Endothelial cell of umbilical vein (primary cell): Measurements from ENCODE around the gene ARFGEF3. TPM values are rescaled to one million over a fixed set of nuclear protein-coding genes. Genes with fewer than 3 reads are reported as not detected.

Experiments used
- BruUV-seq: library from RNA; stranded (reverse); fragments of 400-500 nt; replicated peaks from 2 replicates; lab custom pipeline; 2021; lab: Mats Ljungman, UMichigan
- CTCF ChIA-PET: fragments of 300-600, 350-600 bp; sonication (Branson Sonifier 250); formaldehyde crosslinking; loops from one replicate; lab custom pipeline; 2021; ENCODE audit warnings: antibody characterized with exemption, inconsistent platforms; lab: Charles Lee
- POLR2A ChIA-PET: fragments of 300-600, 350-600 bp; sonication (Branson Sonifier 250); formaldehyde crosslinking; loops from one replicate; lab custom pipeline; 2021; ENCODE audit warnings: antibody characterized with exemption, inconsistent platforms; lab: Charles Lee
- DNase-seq: peaks from one replicate; pipeline ENCODE4 v3.0.0-alpha.2; 2011; ENCODE audit warnings: low read depth, low spot score
- FAIRE-seq: peaks from 2 replicates; lab custom pipeline; 2011; peaks lifted over from hg19 to GRCh38; lab: Jason Lieb, UNC
- H2AFZ ChIP-seq: 2 replicates; pipeline ENCODE4 v1.6.0; 2012; ENCODE audit warnings: low read depth, low read length, control low read depth, inconsistent platforms
- H3K27ac ChIP-seq: 2 replicates; pipeline ENCODE4 v1.5.1; 2011; ENCODE audit warnings: low read depth, mild to moderate bottlenecking, control low read depth, low read length, moderate library complexity; ENCODE audit not compliant: insufficient read depth
- H3K27me3 ChIP-seq, 2 experiments: 2 replicates each; pipeline versions ENCODE4 v1.6.0 to v1.6.1; 2011; ENCODE audit warnings: low read length in 2 of 2, mixed read lengths in 1 of 2; ENCODE audit not compliant: control insufficient read depth in 2 of 2, insufficient read depth in 2 of 2
- H3K36me3 ChIP-seq, 2 experiments: 2 replicates in 1 of 2; 3 replicates in 1 of 2; pipeline ENCODE4 v1.5.1; 2011; ENCODE audit warnings: low read length in 2 of 2, mild to moderate bottlenecking in 1 of 2, moderate library complexity in 1 of 2; ENCODE audit not compliant: control insufficient read depth in 2 of 2, insufficient read depth in 2 of 2; ENCODE audit errors: extremely low read depth in 1 of 2
- H3K4me1 ChIP-seq: 3 replicates; pipeline ENCODE4 v1.5.1; 2011; ENCODE audit warnings: mild to moderate bottlenecking, low read length; ENCODE audit not compliant: control insufficient read depth, insufficient read depth; ENCODE audit errors: extremely low read depth
- H3K4me2 ChIP-seq: 2 replicates; pipeline ENCODE4 v1.6.1; 2011; ENCODE audit warnings: low read length, control low read depth, mixed read lengths; ENCODE audit not compliant: insufficient read depth
- H3K4me3 ChIP-seq, 3 experiments: fragments of 200-600 bp in 1 of 3; sonication (generic), shearing (Covaris generic) in 1 of 3; replicated peaks in 1 of 3; 2 replicates each; pipeline ENCODE4 v1.5.1; 2011 to 2016; ENCODE audit warnings: control low read depth in 3 of 3, low read length in 3 of 3, mild to moderate bottlenecking in 2 of 3, inconsistent platforms in 1 of 3, low read depth in 1 of 3, moderate library complexity in 1 of 3; ENCODE audit not compliant: insufficient read depth in 1 of 3
- H3K79me2 ChIP-seq: 2 replicates; pipeline ENCODE4 v1.6.0; 2012; ENCODE audit warnings: low read length, inconsistent platforms; ENCODE audit not compliant: control insufficient read depth, insufficient read depth
- H3K9ac ChIP-seq: replicated peaks from 2 replicates; pipeline ENCODE3; 2011; ENCODE audit warnings: low read length, control low read depth; ENCODE audit not compliant: insufficient read depth; ENCODE audit errors: extremely low read depth
- H3K9me1 ChIP-seq: replicated peaks from 3 replicates; pipeline ENCODE4 v1.6.0; 2011; ENCODE audit warnings: mild to moderate bottlenecking, low read length; ENCODE audit not compliant: control insufficient read depth, insufficient read depth; ENCODE audit errors: extremely low read depth
- H3K9me3 ChIP-seq: replicated peaks from 2 replicates; pipeline ENCODE4 v1.5.1; 2012; ENCODE audit warnings: low read length, inconsistent platforms; ENCODE audit not compliant: control insufficient read depth, insufficient read depth
- H4K20me1 ChIP-seq: replicated peaks from 2 replicates; pipeline ENCODE3; 2011; ENCODE audit warnings: mild to moderate bottlenecking, low read length; ENCODE audit not compliant: control insufficient read depth, insufficient read depth; ENCODE audit errors: extremely low read depth
- CTCF ChIP-seq, 2 donors: IDR thresholded peaks; 1 replicate in 1 of 2; 2 replicates in 1 of 2; pipeline ENCODE4 v1.5.1; 2011; ENCODE audit warnings: low read length in 2 of 2, mild to moderate bottlenecking in 2 of 2, moderate library complexity in 2 of 2, control low read depth in 1 of 2, inconsistent platforms in 1 of 2, low read depth in 1 of 2; ENCODE audit not compliant: insufficient read depth in 1 of 2; ENCODE audit errors: extremely low read depth in 1 of 2
- EZH2 ChIP-seq: IDR thresholded peaks from 2 replicates; pipeline ENCODE4 v1.6.1; 2012; ENCODE audit warnings: borderline replicate concordance, low read depth, mild to moderate bottlenecking, moderate library complexity, low read length, inconsistent platforms; ENCODE audit not compliant: severe bottlenecking
- FOS ChIP-seq: IDR thresholded peaks from 2 replicates; pipeline ENCODE4 v1.6.1; 2011; ENCODE audit warnings: mild to moderate bottlenecking, low read length, moderate library complexity, borderline replicate concordance; ENCODE audit not compliant: insufficient read depth
- GATA2 ChIP-seq: IDR thresholded peaks from 2 replicates; pipeline ENCODE4 v1.7.0; 2011; ENCODE audit warnings: low read depth, mild to moderate bottlenecking, moderate library complexity, mixed read lengths, low read length; ENCODE audit not compliant: insufficient read length, insufficient read depth
- JUN ChIP-seq: IDR thresholded peaks from 2 replicates; pipeline ENCODE4 v1.6.1; 2011; ENCODE audit warnings: borderline replicate concordance, low read depth; ENCODE audit not compliant: insufficient read length, insufficient read depth
- MAX ChIP-seq: IDR thresholded peaks from 2 replicates; pipeline ENCODE4 v1.6.1; 2011; ENCODE audit not compliant: insufficient read depth, insufficient read length
- MYC ChIP-seq: IDR thresholded peaks from one replicate; pipeline ENCODE4 v1.6.1; 2011; ENCODE audit warnings: mild to moderate bottlenecking, low read depth, low read length
- POLR2A ChIP-seq: IDR thresholded peaks from 2 replicates; pipeline ENCODE4 v1.6.1; 2012; ENCODE audit warnings: low read depth, mild to moderate bottlenecking, control low read depth, low read length
- POLR2AphosphoS5 ChIP-seq: IDR thresholded peaks from 2 replicates; pipeline ENCODE4 v1.6.1; 2012; ENCODE audit warnings: low read depth, mild to moderate bottlenecking, control low read depth, low read length, moderate library complexity; ENCODE audit not compliant: insufficient read depth
- dilution Hi-C: fragments of 300-500 bp; cut with MboI; formaldehyde crosslinking; loops from one replicate; pipeline ENCODE4 v1.15.0; 2019; ENCODE audit warnings: low sequenced_read_pairs; ENCODE audit not compliant: extremely low pct_ligation_motif_present
- intact Hi-C: fragments of 100-400 bp; cut with micrococcal nuclease; formaldehyde crosslinking; loops from one replicate; pipeline ENCODE4 v1.10.0; 2022
- polyA plus RNA-seq, 4 experiments: library from polyadenylated mRNA; depleted of rRNA in 3 of 4; stranded (reverse) in 3 of 4; unstranded in 1 of 4; fragments of >200 nt; gene quantifications; 2 replicates each; pipeline versions ENCODE4 v1.2.1 to v1.2.3, GENCODE V29; 2011 to 2012; ENCODE audit warnings: missing spikeins in 1 of 4
- total RNA-seq: library from RNA; stranded (reverse); gene quantifications from 2 replicates; pipeline ENCODE4 v1.2.3, GENCODE V29; 2021

ARFGEF3 gene
- total and polyA plus RNA-seq, 2 donors (not counting 3 experiments of a cell fraction or from before 2014, with no cell fraction given), result 1.3 to 7.3 TPM

- TF ChIP-seq MYC (no peak), POLR2AphosphoS5 (no peak), EZH2 (no peak), CTCF (IDR thresholded peaks at IDR 0.05; ENCODE audit: extremely low read depth in 1 of 2, insufficient read depth in 1 of 2, low read depth in 1 of 2, low read length in 2 of 2) (no peak), JUN (no peak), GATA2 (no peak), MAX (no peak), POLR2A (no peak), FOS (no peak)
- CTCF ChIA-PET, result no interaction called here
- Histone ChIP-seq H4K20me1 (no peaks in the 10 kb centered on the region), H3K4me2 (no peak overlapping the region), H3K36me3 (no peaks in the 10 kb centered on the region), H3K27me3 (no peaks in the 10 kb centered on the region), H3K4me3 (no peak overlapping the region), H3K9ac (no peak overlapping the region), H2AFZ (no peak overlapping the region), H3K79me2 (no peaks in the 10 kb centered on the region), H3K9me1 (no peaks in the 10 kb centered on the region), H3K27ac (no peak overlapping the region), H3K4me1 (no peaks in the 10 kb centered on the region), H3K9me3 (no peaks in the 10 kb centered on the region)
- dilution Hi-C loops, result no loop called here
- no TSS peak for BruUV-seq
- no peak for DNase-seq
- POLR2A ChIA-PET, result no interaction called here
- intact Hi-C loops, result no loop called here
- FAIRE-seq, result no peak
These were observed 15.0 kb downstream of the ARFGEF3 start for GRCh38 chr6:138176652-138177232.
